H1 (cell line): Measurements from ENCODE around the gene CRY1. TPM values are rescaled to one million over a fixed set of nuclear protein-coding genes. Genes with fewer than 3 reads are reported as not detected.

Experiments used
- CTCF ChIA-PET: fragments of 300-600 bp; sonication (Branson Sonifier 250); formaldehyde crosslinking; loops from one replicate; lab custom pipeline; 2021; ENCODE audit not compliant: partially characterized antibody; lab: Charles Lee
- POLR2A ChIA-PET: fragments of 300-600 bp; sonication (Branson Sonifier 250); formaldehyde crosslinking; loops from one replicate; lab custom pipeline; 2021; ENCODE audit warnings: inconsistent platforms; ENCODE audit not compliant: partially characterized antibody; lab: Charles Lee
- DNase-seq, 2 experiments: peaks; one replicate each; pipeline versions ENCODE4 v3.0.0 to v3.0.0-alpha.2; 2010 to 2022; ENCODE audit warnings: low spot score in 2 of 2, low read depth in 1 of 2, mixed read lengths in 1 of 2
- FAIRE-seq: peaks from 2 replicates; lab custom pipeline; 2011; peaks lifted over from hg19 to GRCh38; lab: Jason Lieb, UNC
- H2AFZ ChIP-seq: 2 replicates; pipeline ENCODE4 v1.8.1; 2012; ENCODE audit warnings: low read length, inconsistent platforms
- H2AK5ac ChIP-seq: 2 replicates; pipeline ENCODE4 v1.6.1; 2013; ENCODE audit warnings: low read depth, low read length
- H2BK120ac ChIP-seq: replicated peaks from 2 replicates; pipeline ENCODE3; 2013; ENCODE audit warnings: low read depth, low read length, inconsistent platforms
- H2BK12ac ChIP-seq: 2 replicates; pipeline ENCODE4 v1.6.1; 2013; ENCODE audit warnings: low read depth, low read length
- H2BK15ac ChIP-seq: 2 replicates; pipeline ENCODE4 v1.6.1; 2013; ENCODE audit warnings: low read length
- H2BK20ac ChIP-seq: 2 replicates; pipeline ENCODE4 v1.6.1; 2013; ENCODE audit warnings: low read length
- H2BK5ac ChIP-seq: 2 replicates; pipeline ENCODE4 v1.6.1; 2013; ENCODE audit warnings: low read depth, low read length
- H3K14ac ChIP-seq: 2 replicates; pipeline ENCODE4 v1.6.1; 2013; ENCODE audit warnings: inconsistent platforms; ENCODE audit not compliant: insufficient read length
- H3K18ac ChIP-seq: 2 replicates; pipeline ENCODE4 v1.6.1; 2013; ENCODE audit warnings: low read length; ENCODE audit errors: extremely low read depth
- H3K23ac ChIP-seq: 2 replicates; pipeline ENCODE4 v1.6.1; 2013; ENCODE audit warnings: inconsistent platforms; ENCODE audit not compliant: insufficient read length
- H3K23me2 ChIP-seq: 2 replicates; pipeline ENCODE4 v1.6.1; 2013; ENCODE audit warnings: low read depth, low read length
- H3K27ac ChIP-seq: 2 replicates; pipeline ENCODE4 v1.6.1; 2011; ENCODE audit warnings: low read depth, low read length, inconsistent platforms
- H3K27me3 ChIP-seq, 4 experiments: replicated peaks in 1 of 4; 1 replicate in 1 of 4; 2 replicates in 3 of 4; pipeline versions ENCODE4 v1.6.1 to v1.8.1; 2011 to 2013; ENCODE audit warnings: low read length in 3 of 4, mild to moderate bottlenecking in 3 of 4, inconsistent platforms in 2 of 4, mixed read lengths in 2 of 4, moderate library complexity in 1 of 4; ENCODE audit not compliant: control insufficient read depth in 3 of 4, insufficient read depth in 3 of 4; ENCODE audit errors: extremely low read depth in 1 of 4
- H3K36me3 ChIP-seq, 4 experiments: 2 replicates each; pipeline versions ENCODE4 v1.6.1 to v1.8.1; 2011 to 2013; ENCODE audit warnings: mild to moderate bottlenecking in 4 of 4, low read length in 3 of 4, moderate library complexity in 2 of 4, control low read depth in 1 of 4, inconsistent platforms in 1 of 4; ENCODE audit not compliant: insufficient read depth in 4 of 4, control insufficient read depth in 2 of 4
- H3K4ac ChIP-seq: replicated peaks from 2 replicates; pipeline ENCODE3; 2013; ENCODE audit warnings: low read length, low read depth, mixed read lengths, inconsistent platforms; ENCODE audit not compliant: insufficient read length
- H3K4me1 ChIP-seq, 4 experiments: replicated peaks in 1 of 4; 1 replicate in 1 of 4; 2 replicates in 3 of 4; pipeline versions ENCODE4 v1.6.1 to v1.8.1; 2011 to 2013; ENCODE audit warnings: low read length in 3 of 4, inconsistent platforms in 2 of 4, mixed read lengths in 1 of 4; ENCODE audit not compliant: insufficient read depth in 4 of 4, control insufficient read depth in 3 of 4
- H3K4me2 ChIP-seq, 2 experiments: 2 replicates each; pipeline versions ENCODE4 v1.6.1 to v1.8.1; 2011 to 2013; ENCODE audit warnings: low read depth in 2 of 2, low read length in 2 of 2, control low read depth in 1 of 2, inconsistent platforms in 1 of 2, mild to moderate bottlenecking in 1 of 2; ENCODE audit not compliant: insufficient read depth in 1 of 2
- H3K4me3 ChIP-seq, 4 experiments: fragments of 200-600, 300-600 bp in 1 of 4; sonication (generic), shearing (Covaris generic), sonication (Bioruptor Twin) in 1 of 4; 2 replicates each; pipeline versions ENCODE4 v1.5.1 to v1.8.1; 2011 to 2016; ENCODE audit warnings: low read length in 4 of 4, low read depth in 3 of 4, control low read depth in 2 of 4, inconsistent platforms in 2 of 4, mild to moderate bottlenecking in 2 of 4, mixed read lengths in 1 of 4, moderate library complexity in 1 of 4; ENCODE audit not compliant: insufficient read depth in 2 of 4; ENCODE audit errors: extremely low read depth in 1 of 4
- H3K56ac ChIP-seq: replicated peaks from 2 replicates; pipeline ENCODE3; 2013; ENCODE audit warnings: low read depth, mild to moderate bottlenecking, mixed read lengths, low read length, inconsistent platforms; ENCODE audit not compliant: insufficient read length
- H3K79me1 ChIP-seq: 2 replicates; pipeline ENCODE4 v1.6.1; 2013; ENCODE audit warnings: low read depth, low read length, control low read depth
- H3K79me2 ChIP-seq, 2 experiments: 2 replicates each; pipeline versions ENCODE4 v1.6.1 to v1.8.1; 2012 to 2013; ENCODE audit warnings: low read length in 2 of 2, mild to moderate bottlenecking in 2 of 2, inconsistent platforms in 1 of 2; ENCODE audit not compliant: insufficient read depth in 2 of 2, control insufficient read depth in 1 of 2
- H3K9ac ChIP-seq, 4 experiments: replicated peaks in 1 of 4; 1 replicate in 1 of 4; 2 replicates in 3 of 4; pipeline versions ENCODE4 v1.6.1 to v1.8.1; 2011 to 2013; ENCODE audit warnings: low read depth in 3 of 4, low read length in 3 of 4, control low read depth in 2 of 4, mild to moderate bottlenecking in 2 of 4, moderate library complexity in 2 of 4, inconsistent platforms in 1 of 4; ENCODE audit errors: extremely low read depth in 1 of 4
- H3K9me3 ChIP-seq, 2 experiments: 2 replicates each; pipeline versions ENCODE4 v1.6.1 to v1.8.1; 2012 to 2013; ENCODE audit warnings: mild to moderate bottlenecking in 2 of 2, moderate library complexity in 2 of 2, control low read depth in 1 of 2, inconsistent platforms in 1 of 2, low read depth in 1 of 2, low read length in 1 of 2, mixed read lengths in 1 of 2; ENCODE audit not compliant: insufficient read depth in 2 of 2
- H4K20me1 ChIP-seq, 2 experiments: replicated peaks in 1 of 2; 2 replicates each; pipeline versions ENCODE3 to v1.8.1; 2011 to 2013; ENCODE audit warnings: inconsistent platforms in 2 of 2, low read length in 2 of 2, mild to moderate bottlenecking in 1 of 2; ENCODE audit not compliant: insufficient read depth in 2 of 2, control insufficient read depth in 1 of 2
- H4K5ac ChIP-seq: 2 replicates; pipeline ENCODE4 v1.6.1; 2013; ENCODE audit warnings: low read length, low read depth, mixed read lengths, inconsistent platforms; ENCODE audit not compliant: insufficient read length
- H4K8ac ChIP-seq: 2 replicates; pipeline ENCODE4 v1.8.0; 2013; ENCODE audit warnings: mild to moderate bottlenecking, moderate library complexity, low read length, inconsistent platforms; ENCODE audit not compliant: insufficient read depth; ENCODE audit errors: extremely low read depth
- H4K91ac ChIP-seq: replicated peaks from 2 replicates; pipeline ENCODE3; 2013; ENCODE audit warnings: low read length, mixed read lengths, inconsistent platforms; ENCODE audit not compliant: insufficient read length
- SIRT6 ChIP-seq: IDR thresholded peaks from one replicate; pipeline ENCODE4 v1.7.1; 2012; ENCODE audit warnings: low read length, inconsistent platforms
- WGBS, 2 experiments: shearing (Covaris generic) in 1 of 2; methylation state at CpG; one replicate each; pipeline versions ENCODE4 v1.1.6 to v1.1.7; 2013 to 2015; ENCODE audit warnings: low lambda C conversion rate in 2 of 2, mixed read lengths in 2 of 2, inconsistent platforms in 1 of 2, low coverage in 1 of 2, missing lambda C conversion rate in 1 of 2; ENCODE audit not compliant: insufficient replicate concordance in 2 of 2, insufficient coverage in 1 of 2, insufficient read length in 1 of 2; ENCODE audit errors: extremely low coverage in 1 of 2, missing lambda C conversion rate in 1 of 2; 5-methylcytosine and 5-hydroxymethylcytosine counted together
- polyA plus RNA-seq, 7 experiments: library from polyadenylated mRNA; depleted of rRNA in 3 of 7; stranded (reverse) in 5 of 7; unstranded in 2 of 7; fragments of >200 nt in 5 of 7; fragments of 200-250 nt in 2 of 7; gene quantifications; 1 replicate in 5 of 7; 2 replicates in 1 of 7; 4 replicates in 1 of 7; pipeline versions ENCODE4 v1.2.1 to v1.2.3, GENCODE V29; 2011 to 2013; ENCODE audit warnings: missing spikeins in 2 of 7, mixed read lengths in 2 of 7
- total RNA-seq: library from RNA; stranded (reverse); fragmentation: NEBNext Ultra II Directional; extraction: Animal tissue kit (Norgen Biotek cat#: 25700); gene quantifications from 2 replicates; pipeline ENCODE4 v1.2.1, GENCODE V29; 2021

CRY1 gene
- total and polyA plus RNA-seq, 2 of the 8 experiments (the other 6 are each of a cell fraction or from before 2014, with no cell fraction given) = 13.6 to 25.1 TPM

- Histone ChIP-seq H3K23me2 (no peaks in the 10 kb centered on the region), H4K8ac (no peak overlapping the region), H3K9me3 (no peaks in the 10 kb centered on the region), H2BK5ac (no peak overlapping the region), H3K4me3 (no peak overlapping the region), H3K9ac (no peak overlapping the region), H3K36me3 (no peaks in the 10 kb centered on the region), H3K79me2 (no peaks in the 10 kb centered on the region), H4K5ac (no peak overlapping the region), H3K4me1 (peaks cover 0 to 5% (median 0%) of the 10 kb centered on the region in 4 experiments; a peak in 2 of 7 replicates), H2AFZ (no peak overlapping the region), H3K79me1 (no peaks in the 10 kb centered on the region), H4K91ac (no peak overlapping the region), H3K18ac (no peak overlapping the region), H3K4ac (no peak overlapping the region), H2BK12ac (no peak overlapping the region), H4K20me1 (no peaks in the 10 kb centered on the region), H3K27me3 (no peaks in the 10 kb centered on the region), H3K27ac (no peak overlapping the region), H3K4me2 (no peak overlapping the region; a peak in 1 of 4 replicates), H2BK20ac (no peak overlapping the region), H3K23ac (no peak overlapping the region), H3K14ac (no peak overlapping the region), H2AK5ac (no peak overlapping the region), H2BK120ac (no peak overlapping the region), H3K56ac (no peak overlapping the region), H2BK15ac (no peak overlapping the region)
- CTCF ChIA-PET = interaction anchor here (0.7 to 12.9 kb wide), 21 partner anchors 8 to 487 kb away, joined by 3 to 193 read pairs (median 5); a partner anchor contains a TSS
- DNase-seq (no peak), FAIRE-seq (no peak)
- no peak for TF ChIP-seq SIRT6
- 82% methylated on average over 2 of the region's 2 CpGs; no CpG with 5 or more reads in 1 of the 2 experiments for WGBS, 2 experiments
- POLR2A ChIA-PET = interaction anchor here (1.2 kb wide), 1 partner anchor 9 kb away, joined by 3 read pairs; no protein-coding TSS in a partner anchor
Measured at GRCh38 chr12:107135177-107135576, 41.8 kb upstream of the CRY1 start.
